CD14-positive monocyte (primary cell): ENCODE results near the gene PDIA5. TPM values are rescaled to one million over a fixed set of nuclear protein-coding genes. Genes with fewer than 3 reads are reported as not detected.

Experiments used
- DNase-seq, 3 donors: peaks; one replicate each; pipeline ENCODE4 v3.0.0-alpha.2; 2011 to 2022
- H2AFZ ChIP-seq: 2 replicates; pipeline ENCODE4 v1.6.0; 2012; ENCODE audit warnings: mild to moderate bottlenecking, low read depth, low read length, inconsistent platforms; ENCODE audit not compliant: insufficient read depth, poor library complexity, severe bottlenecking
- H3K27ac ChIP-seq, 2 donors: 1 replicate in 1 of 2; 2 replicates in 1 of 2; pipeline ENCODE4 v1.5.1; 2012 to 2013; ENCODE audit warnings: low read length in 2 of 2, control low read depth in 1 of 2, inconsistent platforms in 1 of 2, low read depth in 1 of 2, mild to moderate bottlenecking in 1 of 2
- H3K27me3 ChIP-seq, 2 donors: one replicate each; pipeline versions ENCODE4 v1.6.0 to v1.6.1; 2011 to 2013; ENCODE audit warnings: low read length in 2 of 2; ENCODE audit not compliant: control insufficient read depth in 2 of 2, insufficient read depth in 2 of 2
- H3K36me3 ChIP-seq, 2 donors: replicated peaks in 1 of 2; 1 replicate in 1 of 2; 2 replicates in 1 of 2; pipeline versions ENCODE4 v1.5.1 to v1.6.1; 2012 to 2013; ENCODE audit warnings: low read length in 2 of 2, control low read depth in 1 of 2, inconsistent platforms in 1 of 2, mild to moderate bottlenecking in 1 of 2; ENCODE audit not compliant: insufficient read depth in 2 of 2, control insufficient read depth in 1 of 2
- H3K4me1 ChIP-seq, 2 donors: 1 replicate in 1 of 2; 2 replicates in 1 of 2; pipeline versions ENCODE4 v1.5.1 to v1.6.1; 2012 to 2013; ENCODE audit warnings: low read length in 2 of 2, control low read depth in 1 of 2, inconsistent platforms in 1 of 2, mild to moderate bottlenecking in 1 of 2, moderate library complexity in 1 of 2; ENCODE audit not compliant: insufficient read depth in 2 of 2, control insufficient read depth in 1 of 2
- H3K4me2 ChIP-seq: replicated peaks from 2 replicates; pipeline ENCODE3; 2012; ENCODE audit warnings: low read length, moderate library complexity, mild to moderate bottlenecking; ENCODE audit not compliant: poor library complexity, severe bottlenecking; ENCODE audit errors: extremely low read depth
- H3K4me3 ChIP-seq, 3 experiments: fragments of 200-600 bp in 1 of 3; sonication (generic) in 1 of 3; replicated peaks in 1 of 3; 1 replicate in 2 of 3; 2 replicates in 1 of 3; pipeline ENCODE4 v1.5.1; 2011 to 2013; ENCODE audit warnings: low read length in 3 of 3, mild to moderate bottlenecking in 3 of 3, control low read depth in 2 of 3, low read depth in 2 of 3, inconsistent platforms in 1 of 3, moderate library complexity in 1 of 3
- H3K79me2 ChIP-seq: 2 replicates; pipeline ENCODE4 v1.6.0; 2012; ENCODE audit warnings: mild to moderate bottlenecking, control low read depth, inconsistent platforms, low read length, moderate library complexity; ENCODE audit not compliant: insufficient read depth
- H3K9ac ChIP-seq: 2 replicates; pipeline ENCODE4 v1.6.0; 2017; ENCODE audit warnings: low read length, mild to moderate bottlenecking; ENCODE audit not compliant: insufficient read depth, poor library complexity, severe bottlenecking
- H3K9me3 ChIP-seq, 2 donors: replicated peaks in 1 of 2; 1 replicate in 1 of 2; 2 replicates in 1 of 2; pipeline versions ENCODE4 v1.5.1 to v1.6.1; 2012 to 2013; ENCODE audit warnings: low read length in 2 of 2, control low read depth in 1 of 2; ENCODE audit not compliant: control insufficient read depth in 1 of 2, insufficient read depth in 1 of 2
- H4K20me1 ChIP-seq: 2 replicates; pipeline ENCODE4 v1.6.0; 2012; ENCODE audit warnings: mild to moderate bottlenecking, low read length, control low read depth, moderate library complexity; ENCODE audit not compliant: insufficient read depth
- H3K27ac Mint-ChIP-seq, 7 donors: one replicate each; pipeline ENCODE4 v1.8.0; 2020; ENCODE audit warnings: mild to moderate bottlenecking in 7 of 7, mixed read lengths in 7 of 7, moderate library complexity in 6 of 7, inconsistent platforms in 2 of 7
- H3K27me3 Mint-ChIP-seq, 3 donors: one replicate each; pipeline ENCODE4 v1.8.0; 2021 to 2022; ENCODE audit warnings: low read depth in 3 of 3, mild to moderate bottlenecking in 3 of 3, mixed read lengths in 3 of 3, moderate library complexity in 3 of 3, inconsistent platforms in 1 of 3
- H3K36me3 Mint-ChIP-seq, 2 donors: one replicate each; pipeline ENCODE4 v1.8.0; 2020; ENCODE audit warnings: mixed read lengths in 2 of 2, inconsistent platforms in 1 of 2, mild to moderate bottlenecking in 1 of 2
- H3K4me1 Mint-ChIP-seq: one replicate; pipeline ENCODE4 v1.8.0; 2020; ENCODE audit warnings: mild to moderate bottlenecking, mixed read lengths
- H3K4me3 Mint-ChIP-seq, 2 donors: one replicate each; pipeline ENCODE4 v1.8.0; 2020; ENCODE audit warnings: mild to moderate bottlenecking in 2 of 2, mixed read lengths in 2 of 2, moderate library complexity in 1 of 2
- H3K9me3 Mint-ChIP-seq, 7 donors: one replicate each; pipeline ENCODE4 v1.8.0; 2020 to 2022; ENCODE audit warnings: mixed read lengths in 7 of 7, mild to moderate bottlenecking in 6 of 7, moderate library complexity in 6 of 7, inconsistent platforms in 2 of 7
- CTCF ChIP-seq: fragments of 200-600 bp; IDR thresholded peaks from one replicate; pipeline ENCODE4 v1.8.0; 2022; ENCODE audit warnings: antibody characterized with exemption, mild to moderate bottlenecking
- WGBS: methylation state at CpG from one replicate; pipeline ENCODE4 v1.1.5; 2013; ENCODE audit warnings: missing lambda C conversion rate; ENCODE audit not compliant: insufficient coverage; 5-methylcytosine and 5-hydroxymethylcytosine counted together
- intact Hi-C, 2 donors: fragments of 100-400 bp; cut with micrococcal nuclease; formaldehyde crosslinking; loops; one replicate each; pipeline versions ENCODE4 v1.15.0 to v1.15.1; 2023
- polyA plus RNA-seq, 3 donors: library from polyadenylated mRNA; depleted of rRNA in 1 of 3; unstranded in 2 of 3; stranded (reverse) in 1 of 3; fragments of 300-500 nt in 2 of 3; fragments of >200 nt in 1 of 3; fragmentation: Illumina TruSeq in 2 of 3; gene quantifications; 1 replicate in 2 of 3; 2 replicates in 1 of 3; pipeline ENCODE4 v1.2.3, GENCODE V29; 2012 to 2021

PDIA5 gene
- polyA plus RNA-seq, 3 donors, result 7.1 to 10.0 (median 9.2) TPM

- Histone ChIP-seq H3K4me1 (peaks cover 9 to 14% of the 10 kb centered on the region in 2 donors), H3K36me3 (peaks cover 26 to 72% of the 10 kb centered on the region in 2 donors), H3K9me3 (no peaks in the 10 kb centered on the region), H3K27me3 (no peaks in the 10 kb centered on the region), H3K27ac (peak overlapping the region in 1 of 2 donors; percentile 39), H2AFZ (peak overlapping the region; percentile 32), H3K4me2 (no peak overlapping the region), H4K20me1 (no peaks in the 10 kb centered on the region), H3K9ac (no peak overlapping the region), H3K4me3 (no peak overlapping the region), H3K79me2 (no peaks in the 10 kb centered on the region)
- no peak overlapping the region for H3K4me3 Mint-ChIP-seq
- DNase-seq, result peak in 2 of 3 donors; percentile 1 to 3
- H3K9me3 Mint-ChIP-seq, result no peaks in the 10 kb centered on the region
- WGBS, result 0% methylated on average over 1 of the region's 5 CpGs
- H3K4me1 Mint-ChIP-seq, result peaks cover 15% of the 10 kb centered on the region
- H3K27me3 Mint-ChIP-seq, result peaks cover 0 to 3% (median 0%) of the 10 kb centered on the region in 3 donors
- TF ChIP-seq CTCF, result no peak
- H3K27ac Mint-ChIP-seq, result peak overlapping the region in 3 of 7 donors; percentile 3 to 67 (median 65)
- intact Hi-C loops, result no loop called here
- peaks cover 65 to 72% of the 10 kb centered on the region in 2 donors for H3K36me3 Mint-ChIP-seq
Measured at GRCh38 chr3:123113889-123114450, 47.1 kb downstream of the PDIA5 start.

- Histone ChIP-seq H4K20me1 (no peaks in the 10 kb centered on the region), H2AFZ (no peak overlapping the region), H3K27me3 (no peaks in the 10 kb centered on the region), H3K4me1 (peaks cover 9 to 14% of the 10 kb centered on the region in 2 donors), H3K36me3 (peaks cover 30 to 74% of the 10 kb centered on the region in 2 donors), H3K4me3 (no peak overlapping the region), H3K27ac (no peak overlapping the region), H3K9ac (no peak overlapping the region), H3K9me3 (no peaks in the 10 kb centered on the region), H3K79me2 (no peaks in the 10 kb centered on the region), H3K4me2 (no peak overlapping the region)
- no peak for DNase-seq
- intact Hi-C loops, result no loop called here
- Mint-ChIP-seq H3K27me3 (peaks cover 0 to 2% (median 0%) of the 10 kb centered on the region in 3 donors), H3K27ac (peak overlapping the region in 3 of 7 donors; percentile 21 to 65 (median 37)), H3K36me3 (peaks cover 68 to 77% of the 10 kb centered on the region in 2 donors), H3K9me3 (no peaks in the 10 kb centered on the region), H3K4me3 (no peak overlapping the region), H3K4me1 (peaks cover 15% of the 10 kb centered on the region)
- TF ChIP-seq CTCF, result no peak
- WGBS, result 97% methylated on average over 10 of the region's 10 CpGs
Measured at GRCh38 chr3:123116116-123116515, 49.3 kb downstream of the PDIA5 start.
